CD4-positive, alpha-beta T cell treated with Interleukin-17A for 4 hours (primary cell): ENCODE results near the gene SEC14L2.

Experiments
- DNase-seq: peaks from one replicate; pipeline ENCODE4 v3.0.0-alpha.2; 2020; ENCODE audit warnings: mixed read lengths

Gene SEC14L2

DNA sequence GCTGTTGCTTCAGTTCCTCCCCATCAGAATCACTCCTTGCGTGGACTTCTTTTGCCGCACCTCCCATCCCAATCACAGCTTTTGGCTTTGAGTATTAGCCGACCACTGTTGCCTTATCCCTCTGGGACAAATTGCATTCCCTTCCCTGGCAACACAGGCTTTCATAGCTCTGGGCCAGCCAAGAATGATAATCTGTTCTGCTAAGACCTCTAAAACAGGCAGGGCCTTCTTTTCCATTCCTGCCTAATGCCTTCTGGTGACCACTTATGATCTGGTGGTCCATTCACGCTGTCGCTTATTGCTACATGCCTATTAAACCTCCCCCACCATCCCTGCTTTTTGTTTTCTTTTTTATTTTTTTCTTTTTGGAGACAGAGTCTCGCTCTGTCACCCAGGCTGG lies 9.6 kb downstream of the SEC14L2 start:
- DNase-seq, result no peak

DNA sequence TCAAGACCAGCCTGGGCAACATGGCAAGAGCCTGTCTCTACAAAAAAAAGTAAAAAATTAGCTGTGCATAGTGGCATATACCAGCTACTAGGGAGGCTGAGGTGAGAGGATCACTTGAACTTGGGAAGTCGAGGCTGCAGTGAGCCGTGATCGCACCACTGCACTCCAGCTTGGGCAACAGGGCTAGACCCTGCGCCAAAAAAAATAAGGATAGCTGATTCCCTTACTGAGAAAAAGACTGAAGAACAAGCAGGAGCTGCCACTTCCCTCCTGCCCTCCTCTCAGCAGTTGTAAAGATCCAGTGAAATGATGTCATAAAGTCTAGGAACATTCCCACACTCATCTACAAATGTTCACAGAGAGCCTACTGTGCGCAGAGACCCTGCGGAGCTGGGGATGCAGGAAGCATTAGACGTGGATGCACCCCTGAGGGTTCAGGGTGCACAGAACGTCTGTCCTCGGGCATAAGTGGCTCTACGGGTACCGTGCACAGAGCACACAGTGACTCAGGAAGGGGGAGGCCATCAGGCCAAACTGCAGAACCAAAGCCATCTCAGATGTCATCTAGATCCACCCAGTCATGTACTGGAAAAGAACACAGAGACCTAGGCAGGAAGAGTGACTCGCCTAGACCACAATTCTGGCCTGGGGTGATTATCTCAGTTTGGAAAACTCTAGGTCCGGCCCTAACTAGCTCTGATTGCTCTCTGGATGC lies 11.7 kb downstream of the SEC14L2 start:
- DNase-seq, result no peak

DNA sequence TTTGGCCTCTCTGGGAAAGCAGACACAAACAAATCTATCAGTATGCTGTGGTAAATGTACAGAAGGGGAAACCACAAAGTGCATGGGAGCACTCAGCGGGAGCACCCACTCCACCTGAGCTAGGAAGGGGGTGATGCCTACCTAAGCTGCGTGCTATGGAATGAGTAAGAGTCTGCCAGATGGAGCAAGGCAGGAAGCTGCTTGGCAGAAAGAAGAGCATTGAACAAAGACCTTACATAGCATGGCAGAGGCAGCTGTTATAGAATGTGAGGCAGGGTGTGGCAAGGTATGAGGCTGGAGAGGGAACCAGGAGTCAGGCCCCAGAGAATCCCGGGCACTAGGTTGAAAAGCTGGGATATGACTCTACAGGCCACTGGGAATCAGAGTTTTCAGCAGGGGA lies 15.0 kb downstream of the SEC14L2 start:
- DNase-seq, result peak; percentile 16

DNA sequence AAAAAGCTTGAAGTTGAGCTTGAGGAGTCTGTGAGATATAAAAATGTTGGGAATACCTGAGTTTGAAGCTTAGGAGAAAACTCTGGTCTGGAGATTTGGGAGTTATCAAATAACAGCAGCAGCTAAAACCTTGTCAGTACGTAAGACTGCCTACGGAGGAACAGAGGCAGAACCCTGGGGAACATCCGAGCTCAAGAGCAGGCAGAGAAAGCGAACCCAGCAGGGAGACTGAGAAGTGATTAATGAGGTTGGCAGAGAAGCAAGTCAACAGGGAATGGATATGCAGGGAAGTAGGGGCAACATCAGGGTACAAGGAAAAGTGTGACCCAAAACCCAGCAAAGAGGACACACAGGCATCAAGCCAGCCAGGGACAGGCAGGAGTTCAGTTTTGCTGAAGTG lies 16.2 kb downstream of the SEC14L2 start:
- no peak for DNase-seq

DNA sequence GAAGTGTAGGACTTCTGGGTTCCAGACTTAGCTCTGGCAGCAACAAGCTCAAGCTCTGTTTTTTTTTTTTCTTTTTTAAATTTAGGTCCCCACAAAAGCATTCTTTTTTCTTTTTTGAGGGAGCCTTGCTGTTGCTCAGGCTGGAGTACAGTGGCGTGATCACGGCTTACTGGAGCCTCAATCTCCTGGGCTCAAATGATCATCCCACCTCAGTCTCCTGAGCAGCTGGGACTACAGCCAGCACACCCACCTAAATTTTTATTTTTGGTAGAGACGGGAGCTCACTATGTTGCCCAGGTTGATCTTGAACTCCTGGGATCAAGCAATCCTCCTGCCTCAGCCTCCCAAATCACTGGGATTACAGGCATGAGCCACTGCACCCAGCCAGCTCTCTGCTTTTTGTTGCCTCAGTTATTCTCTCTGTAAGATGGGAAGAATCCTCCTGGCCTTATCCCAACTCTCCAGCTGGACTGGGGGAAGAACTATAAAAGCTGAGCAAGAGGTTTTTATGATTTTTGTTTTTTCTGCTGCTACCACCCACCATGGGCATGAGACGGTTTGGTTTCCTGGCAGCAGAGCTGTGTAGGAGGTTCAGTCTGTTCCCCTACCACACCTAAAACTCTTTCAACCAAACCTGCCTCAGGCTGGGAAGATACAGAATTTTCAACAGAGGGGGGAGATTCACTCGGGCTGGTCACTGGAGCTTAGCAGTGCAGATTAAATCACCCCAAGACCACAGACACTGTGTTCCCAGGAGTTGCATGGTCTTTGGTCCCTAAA lies 17.1 kb downstream of the SEC14L2 start:
- peak; percentile 36 for DNase-seq

DNA sequence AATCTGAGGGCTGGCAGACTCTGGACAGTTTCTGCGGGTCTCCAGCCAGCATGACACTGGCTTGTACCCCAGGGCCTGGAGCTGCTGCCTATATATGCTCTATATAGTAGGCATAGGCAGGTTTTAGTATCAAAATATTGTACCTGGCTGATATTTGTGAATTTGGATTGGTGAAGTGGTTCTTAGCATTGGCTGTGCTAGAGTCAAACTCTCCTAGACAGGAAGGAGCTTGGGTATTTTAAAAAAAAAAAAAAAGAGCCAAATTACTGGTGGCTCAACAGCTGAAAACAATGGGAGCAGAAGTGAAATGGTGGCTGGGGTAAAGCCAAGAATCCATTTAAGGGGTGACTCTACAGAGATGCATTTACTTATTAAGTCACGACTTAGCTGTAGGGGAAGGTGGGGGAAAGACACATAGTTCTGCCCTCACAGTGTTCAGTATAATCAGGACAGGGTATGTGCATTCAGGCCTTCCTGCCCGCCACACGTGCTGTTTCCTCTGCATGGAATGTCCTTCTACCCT lies 17.8 kb downstream of the SEC14L2 start:
- no peak for DNase-seq

DNA sequence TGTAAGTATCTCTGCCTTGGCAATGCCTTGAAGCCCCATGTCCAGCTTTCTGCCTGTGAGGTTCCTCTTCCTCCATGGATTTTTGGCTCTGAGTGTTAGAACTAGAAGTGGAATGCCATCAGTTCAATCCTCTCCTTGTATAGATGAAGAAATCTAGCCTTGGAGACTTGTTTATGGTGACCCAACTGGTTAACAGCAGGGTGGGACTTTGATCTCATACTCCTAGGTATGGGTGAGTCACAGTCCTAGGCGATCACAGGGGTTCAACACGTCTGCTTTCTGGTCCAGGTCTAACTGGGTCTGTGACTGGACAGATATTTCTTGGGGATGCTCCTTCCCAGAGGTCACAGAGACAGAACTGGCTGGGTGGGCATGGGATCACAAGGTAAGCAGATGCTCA lies 19.6 kb downstream of the SEC14L2 start:
- DNase-seq, result no peak

DNA sequence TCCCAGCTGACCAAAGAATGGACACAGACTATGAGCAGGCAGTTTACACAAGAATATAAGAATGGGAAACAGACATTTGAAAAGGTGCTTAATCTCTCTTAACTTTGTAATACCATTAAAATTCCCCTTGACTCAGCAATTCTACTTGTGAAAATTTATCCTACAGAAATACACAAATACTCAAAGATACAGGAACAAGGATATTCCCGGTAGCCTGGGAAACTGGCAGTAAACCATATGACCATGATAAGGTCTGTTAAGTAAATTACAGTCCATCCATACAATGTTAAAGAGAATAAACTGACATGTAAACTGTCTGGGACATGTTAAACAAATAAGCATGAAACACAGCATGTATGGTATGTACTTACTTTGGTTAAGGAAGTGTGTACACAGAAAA lies 20.0 kb downstream of the SEC14L2 start:
- DNase-seq, result no peak

DNA sequence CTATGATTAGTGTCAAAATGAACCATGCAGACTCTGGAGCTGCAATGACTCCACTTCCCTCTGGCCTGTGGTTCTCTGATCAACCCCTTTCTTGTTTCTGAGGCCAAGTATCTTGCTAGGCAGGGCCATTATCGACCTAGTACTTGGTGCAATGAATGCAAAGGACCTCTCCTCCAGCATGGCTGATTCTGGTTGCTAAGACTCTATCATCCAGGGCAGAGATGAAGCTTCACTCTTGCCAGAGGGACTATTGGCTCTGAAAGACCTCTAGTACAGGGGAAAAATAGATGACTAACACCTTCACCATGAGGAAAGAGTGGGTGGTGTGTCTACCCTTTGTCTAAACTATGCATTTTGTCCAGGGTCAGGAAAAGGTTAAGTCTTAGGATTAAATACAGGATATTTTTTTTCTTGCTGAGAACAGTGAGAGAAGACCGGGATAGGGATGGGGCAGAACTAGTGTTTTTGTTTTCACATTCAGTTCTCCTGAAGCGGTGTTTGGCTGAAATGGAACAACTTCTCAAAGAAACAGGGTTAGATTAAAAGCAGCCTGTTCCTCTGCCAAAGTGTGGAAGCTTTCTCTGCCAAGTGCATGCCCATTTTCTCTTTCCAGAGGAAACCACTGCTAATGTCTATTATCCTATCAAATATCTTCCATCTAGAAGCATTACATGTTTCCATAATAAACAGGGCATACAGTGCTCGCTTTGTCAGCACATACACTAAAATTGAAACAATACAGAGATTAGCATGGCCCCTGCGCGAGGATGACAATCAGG lies 23.7 kb downstream of the SEC14L2 start:
- DNase-seq, result no peak

DNA sequence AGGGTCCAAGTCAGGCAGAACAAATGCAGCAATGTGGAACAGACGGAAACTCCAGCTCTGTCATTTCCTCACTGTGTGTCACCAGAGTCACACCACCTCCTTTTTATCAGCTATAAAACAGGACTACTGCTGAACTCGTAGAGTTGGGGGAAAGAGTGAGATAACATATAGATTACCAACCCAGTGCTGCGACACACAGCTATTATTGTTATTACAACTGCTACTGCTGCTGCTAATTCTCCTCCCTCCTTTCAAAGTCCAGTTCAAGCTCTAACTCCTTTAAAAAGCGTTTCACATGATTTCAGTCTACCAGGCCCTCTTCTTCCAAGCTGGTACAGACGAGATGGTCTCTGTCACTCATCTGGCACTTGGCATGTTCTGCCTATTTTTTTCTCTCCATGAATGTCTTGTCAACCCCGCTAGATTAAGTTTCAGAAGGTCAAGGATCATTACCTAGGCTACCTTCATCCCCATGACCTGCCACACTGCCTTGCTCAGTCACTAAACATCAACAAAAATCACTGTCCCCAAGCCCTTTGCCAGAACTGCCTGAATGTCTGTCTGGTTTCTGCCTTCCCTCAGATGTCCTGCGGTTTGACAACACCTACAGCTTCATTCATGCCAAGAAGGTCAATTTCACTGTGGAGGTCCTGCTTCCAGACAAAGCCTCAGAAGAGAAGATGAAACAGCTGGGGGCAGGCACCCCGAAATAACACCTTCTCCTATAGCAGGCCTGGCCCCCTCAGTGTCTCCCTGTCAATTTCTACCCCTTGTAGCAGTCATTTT lies 25.1 kb downstream of the SEC14L2 start:
- DNase-seq, result no peak

DNA sequence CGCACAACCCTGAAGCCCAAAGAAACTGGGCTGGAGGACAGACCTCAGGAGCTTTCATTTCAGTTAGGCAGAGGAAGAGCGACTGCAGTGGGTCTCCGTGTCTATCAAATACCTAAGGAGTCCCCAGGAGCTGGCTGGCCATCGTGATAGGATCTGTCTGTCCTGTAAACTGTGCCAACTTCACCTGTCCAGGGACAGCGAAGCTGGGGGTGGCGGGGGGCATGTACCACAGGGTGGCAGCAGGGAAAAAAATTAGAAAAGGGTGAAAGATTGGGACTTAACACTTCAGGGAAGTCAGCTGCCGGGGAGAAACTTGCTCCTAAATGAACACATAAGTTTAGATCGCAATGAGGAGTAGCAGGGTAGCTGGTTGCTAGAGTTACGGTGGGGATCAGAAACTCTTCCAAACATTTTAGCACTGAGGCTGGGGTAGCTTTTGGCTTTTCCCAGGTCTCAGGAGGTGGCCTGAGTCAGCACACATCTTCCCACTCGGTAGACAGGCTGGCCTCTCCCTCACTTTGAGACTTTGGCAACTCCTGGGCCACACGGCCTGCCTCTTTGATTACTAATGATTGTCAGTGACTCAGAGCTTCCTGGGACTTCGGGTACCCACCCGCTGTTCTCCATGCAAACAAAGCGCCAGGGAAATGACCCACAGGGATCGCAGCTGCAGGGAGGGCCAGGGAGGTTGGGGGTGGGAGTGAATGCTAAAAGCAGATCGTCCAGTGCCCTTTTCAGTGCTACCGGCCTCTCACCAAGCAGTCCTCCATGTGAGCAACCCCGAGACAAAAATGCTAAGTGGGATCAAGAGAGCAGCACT lies 25.9 kb downstream of the SEC14L2 start:
- DNase-seq, result peak; percentile 36

DNA sequence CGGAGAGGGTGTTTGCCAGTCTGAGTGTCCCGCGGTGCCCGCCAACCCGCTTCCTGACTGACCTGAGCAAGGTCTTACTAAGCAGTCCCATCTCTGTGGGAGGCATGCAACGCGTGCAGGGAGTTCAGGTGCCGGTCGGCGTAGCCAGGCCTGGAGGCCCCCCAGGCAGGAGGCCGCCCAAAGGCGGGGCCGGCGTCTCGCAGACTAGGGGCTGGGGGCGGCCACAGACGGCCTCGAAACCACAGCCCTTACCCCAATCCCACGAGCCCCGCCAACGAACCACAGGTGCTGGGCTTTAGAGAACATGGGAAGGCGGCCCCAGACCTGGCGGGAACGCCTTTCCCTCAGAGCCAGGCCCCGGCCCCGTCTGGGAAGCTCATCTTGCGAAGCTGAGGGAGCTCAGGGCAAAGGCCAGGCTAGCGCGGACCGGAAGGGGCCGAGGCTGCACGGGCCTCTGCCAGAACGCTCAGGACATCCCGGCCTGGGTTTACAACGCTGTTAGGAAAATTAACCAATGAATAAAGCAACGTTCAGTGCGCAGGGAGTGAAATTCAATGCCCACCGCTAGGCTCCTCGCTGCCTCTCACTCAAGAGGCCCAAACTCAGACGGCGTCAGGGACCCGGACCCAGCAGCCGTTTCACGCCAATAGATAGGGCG lies 26.6 kb downstream of the SEC14L2 start:
- peak; percentile 47 for DNase-seq

DNA sequence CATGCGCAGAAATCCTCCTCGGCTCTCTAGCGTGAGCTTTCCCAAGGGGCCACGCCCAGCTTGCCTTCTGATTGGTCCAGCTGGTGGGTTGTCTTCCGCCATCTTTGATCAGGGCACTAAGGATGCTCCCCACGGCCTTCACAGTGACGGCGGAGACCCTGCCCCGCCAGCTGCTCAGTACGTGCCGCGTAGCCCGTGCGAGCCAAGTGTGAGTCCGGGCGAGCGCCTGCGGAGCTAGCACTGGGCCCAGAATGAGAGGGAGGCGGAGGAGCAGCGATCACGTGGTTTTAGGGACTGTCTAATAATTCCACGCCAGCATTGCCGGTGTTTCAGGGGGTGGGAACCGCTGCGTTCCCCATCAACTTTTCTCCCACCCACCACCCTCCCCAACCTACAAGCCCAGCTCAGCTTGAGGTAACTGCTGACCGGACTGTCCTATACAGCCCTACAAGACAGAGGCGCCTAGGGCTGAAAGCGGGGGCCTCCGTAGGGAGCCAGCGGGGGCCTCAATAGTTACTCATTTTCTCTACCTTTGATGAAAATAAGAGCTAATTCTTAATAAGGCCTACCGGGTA lies 27.2 kb downstream of the SEC14L2 start:
- DNase-seq, result peak; percentile 99

DNA sequence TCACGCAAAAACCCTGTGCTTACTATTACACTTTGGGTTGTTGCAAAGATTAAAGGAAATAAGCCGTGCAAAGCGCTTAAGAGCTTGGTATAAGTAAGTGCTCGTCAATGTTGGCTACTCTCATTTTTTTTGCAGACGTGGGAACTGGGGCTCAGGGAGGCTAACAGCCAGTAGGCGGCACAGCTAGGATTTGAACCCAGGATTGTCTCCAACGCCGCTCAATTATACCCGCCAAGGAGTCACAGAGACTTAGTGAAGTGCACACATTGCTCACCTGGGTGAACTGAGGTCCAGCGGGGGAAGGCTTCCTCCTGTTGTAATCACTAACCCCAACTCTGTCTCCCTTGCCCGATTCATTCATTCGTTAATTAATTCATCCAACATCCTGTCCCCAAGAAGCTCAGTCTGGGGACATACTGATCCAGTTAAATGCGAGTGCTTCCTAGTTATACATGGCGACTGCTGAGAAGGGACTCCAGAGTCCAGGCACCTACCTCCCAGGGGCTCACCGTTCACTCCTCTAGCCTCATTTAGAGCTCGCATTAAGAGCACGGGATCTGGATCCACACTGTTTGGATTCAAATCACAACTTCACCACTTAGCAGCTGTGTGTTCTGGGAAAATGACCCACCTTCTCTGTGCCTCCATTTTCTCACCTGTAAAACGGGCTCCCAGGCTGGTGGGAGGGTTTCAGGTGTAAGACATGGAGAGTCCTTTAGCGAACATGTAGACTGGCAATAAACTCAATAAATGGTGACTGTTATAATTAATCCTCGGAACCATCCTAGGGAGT lies 27.9 kb downstream of the SEC14L2 start:
- no peak for DNase-seq

DNA sequence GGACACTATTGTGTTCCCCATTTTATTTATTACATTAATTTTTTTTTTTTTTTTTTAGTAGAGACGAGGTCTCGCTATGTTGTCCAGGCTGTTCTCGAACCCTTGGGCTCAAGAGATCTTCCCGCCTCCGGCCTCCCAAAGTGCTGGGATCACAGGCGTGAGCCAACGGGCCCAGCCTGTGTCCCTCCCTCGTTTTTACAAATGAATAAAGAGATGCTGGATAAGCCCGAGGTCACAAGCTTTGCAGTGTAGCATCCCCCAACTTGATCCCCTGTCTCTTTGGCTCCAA lies 28.5 kb downstream of the SEC14L2 start:
- no peak for DNase-seq

DNA sequence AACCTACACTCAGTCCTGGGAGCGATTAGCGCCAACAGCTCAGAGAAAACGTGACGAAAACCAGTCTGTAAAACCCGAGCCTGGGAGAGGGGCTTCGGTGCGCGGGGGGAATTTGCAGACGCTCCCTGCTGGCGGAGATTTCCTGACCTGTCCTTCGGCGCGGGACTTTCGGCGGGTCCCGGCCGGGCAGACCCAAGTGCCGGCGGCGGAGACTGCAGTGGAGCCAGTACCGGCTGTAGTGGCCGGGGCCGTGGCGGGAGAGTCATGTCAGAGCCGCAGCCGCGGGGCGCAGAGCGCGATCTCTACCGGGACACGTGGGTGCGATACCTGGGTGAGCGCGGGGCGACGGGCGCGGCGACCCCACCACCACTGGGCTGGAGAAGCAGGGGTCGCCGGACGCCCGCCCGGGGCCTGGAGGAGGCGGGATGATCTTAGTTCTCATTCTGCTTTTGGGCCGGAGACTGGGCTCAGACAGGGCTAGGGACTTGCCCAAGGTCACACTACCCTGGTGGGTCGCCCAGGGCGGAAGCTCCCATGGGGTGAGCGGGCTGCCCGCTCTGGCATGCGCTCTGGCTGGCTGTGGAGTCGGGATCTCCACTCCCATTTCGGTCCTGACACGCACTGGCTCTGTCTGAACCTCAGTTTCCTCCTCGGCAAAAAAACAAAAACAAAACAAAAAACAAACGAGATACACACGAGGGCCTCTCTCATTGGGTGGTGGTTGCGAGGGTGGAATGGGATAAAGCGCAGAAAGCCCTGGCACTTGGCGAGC lies 29.0 kb downstream of the SEC14L2 start, which contains the start of gene MTFP1:
TSS of gene MTFP1 (plus strand) at position 153 of the 772 bp plus-strand sequence. CDS start at position 265, 112 bp downstream.
- peak; percentile 60 for DNase-seq

DNA sequence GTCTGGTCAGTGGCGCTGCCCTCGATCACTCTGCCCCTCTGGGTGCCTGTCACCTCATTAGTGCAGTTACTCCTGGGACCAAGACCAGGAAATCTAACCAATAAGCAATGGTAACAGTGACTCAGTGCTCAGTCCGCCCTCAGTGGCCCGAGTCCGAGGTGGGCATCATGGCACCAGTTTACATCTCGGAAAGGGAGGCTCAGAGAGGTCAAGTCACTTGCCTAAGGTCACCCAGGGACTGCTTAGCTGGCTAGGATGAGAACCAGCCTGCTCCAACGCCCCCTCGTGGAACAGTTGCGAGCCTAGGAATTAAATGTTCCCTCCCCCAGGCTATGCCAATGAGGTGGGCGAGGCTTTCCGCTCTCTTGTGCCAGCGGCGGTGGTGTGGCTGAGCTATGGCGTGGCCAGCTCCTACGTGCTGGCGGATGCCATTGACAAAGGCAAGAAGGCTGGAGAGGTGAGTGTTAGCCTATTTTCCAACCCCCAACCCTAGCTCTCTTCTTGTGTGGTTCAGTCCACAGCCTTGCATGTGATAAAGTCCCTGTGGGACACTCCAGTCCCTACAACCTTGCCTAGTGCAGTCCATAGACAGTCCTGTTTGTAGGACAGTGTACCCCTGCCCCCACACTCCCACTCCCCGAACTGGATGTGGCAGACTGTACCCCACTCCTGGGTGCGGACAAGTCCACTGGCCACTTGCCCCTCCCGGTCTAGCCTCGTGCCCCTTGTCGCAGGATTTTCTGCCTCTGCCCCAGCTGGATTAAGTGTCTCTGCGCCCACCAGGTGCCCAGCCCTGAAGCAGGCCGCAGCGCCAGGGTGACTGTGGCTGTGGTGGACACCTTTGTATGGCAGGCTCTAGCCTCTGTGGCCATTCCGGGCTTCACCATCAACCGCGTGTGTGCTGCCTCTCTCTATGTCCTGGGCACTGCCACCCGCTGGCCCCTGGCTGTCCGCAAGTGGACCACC lies 29.9 kb downstream of the SEC14L2 start:
- DNase-seq, result peak; percentile 90

DNA sequence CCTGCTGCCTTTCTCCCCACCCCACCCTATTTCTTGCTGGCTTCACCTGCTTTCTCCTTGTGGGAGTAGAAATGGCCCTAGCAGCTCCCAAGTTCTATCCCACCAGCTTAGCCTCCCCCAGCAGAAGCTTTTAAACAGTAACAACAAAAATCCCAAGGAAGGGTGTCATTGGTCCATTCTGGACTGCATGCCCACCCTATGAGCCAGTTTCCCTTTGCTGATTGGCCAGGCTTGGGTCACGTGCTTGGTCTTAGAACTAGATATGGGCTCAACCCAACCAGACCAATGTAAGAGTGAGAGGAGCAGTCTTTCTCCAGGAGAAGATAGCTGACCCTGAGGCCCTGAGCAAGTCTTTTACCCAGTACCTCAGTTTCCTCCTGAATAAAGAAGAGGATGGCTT lies 31.1 kb downstream of the SEC14L2 start:
- DNase-seq, result no peak
